Stimulated activated naive B cell treated with anti-CD40 and anti-IgM and Interleukin-4, amounts not matched to agents 10 μg/mL and 1 μg/mL and 100 μg/mL, for 72 hours (primary cell): ENCODE results near the gene YY1.
"Not testable (repeated sequence)": the region's sequence is repeated elsewhere in the genome, so short reads cannot be mapped to it uniquely, and the experiment has no call there.

Source experiments
- ATAC-seq, 2 donors: fragments of 150-1000 bp; cut with Tn5 transposase; replicated peaks; 2 replicates each; pipeline ENCODE4 v1.10.0; 2021; ENCODE audit warnings: moderate library complexity in 1 of 2
- DNase-seq: peaks from one replicate; pipeline ENCODE4 v3.0.0; 2021
- H3K27ac Mint-ChIP-seq: one replicate; pipeline ENCODE4 v1.8.0; 2022; ENCODE audit warnings: mild to moderate bottlenecking, mixed read lengths
- H3K27me3 Mint-ChIP-seq, 2 donors: one replicate each; pipeline ENCODE4 v1.8.0; 2022; ENCODE audit warnings: mixed read lengths in 2 of 2
- H3K36me3 Mint-ChIP-seq, 2 donors: one replicate each; pipeline ENCODE4 v1.8.0; 2022; ENCODE audit warnings: mixed read lengths in 2 of 2, mild to moderate bottlenecking in 1 of 2
- H3K4me1 Mint-ChIP-seq, 2 donors: one replicate each; pipeline ENCODE4 v1.8.0; 2022; ENCODE audit warnings: mixed read lengths in 2 of 2, mild to moderate bottlenecking in 1 of 2
- H3K4me3 Mint-ChIP-seq, 2 donors: one replicate each; pipeline ENCODE4 v1.8.0; 2022; ENCODE audit warnings: mild to moderate bottlenecking in 2 of 2, mixed read lengths in 2 of 2, moderate library complexity in 1 of 2
- H3K9me3 Mint-ChIP-seq, 2 donors: one replicate each; pipeline ENCODE4 v1.8.0; 2022; ENCODE audit warnings: mixed read lengths in 2 of 2, mild to moderate bottlenecking in 1 of 2

YY1 gene

GRCh38 chr14:100238419-100239210 is at the start of gene YY1:
Gene YY1, plus strand, starts transcription at chr14:100239144. Its CDS starts 101 bp downstream, at chr14:100239245.
- ATAC-seq: peak; percentile 87 to 89
- no peaks in the 10 kb centered on the region for H3K27me3 Mint-ChIP-seq
- peaks cover 29 to 63% of the 10 kb centered on the region in 2 donors for H3K4me1 Mint-ChIP-seq
- peak within 1 kb of the TSS; percentile 96 for H3K27ac Mint-ChIP-seq
- H3K4me3 Mint-ChIP-seq: peak within 1 kb of the TSS; percentile 90 to 93
- DNase-seq: peak; percentile 99
- H3K36me3 Mint-ChIP-seq: peaks cover 30 to 54% of the 10 kb centered on the region in 2 donors
- H3K9me3 Mint-ChIP-seq: no peaks in the 10 kb centered on the region

- DNase-seq (no peak), ATAC-seq (no peak)
- Mint-ChIP-seq H3K9me3 (no peaks in the 10 kb centered on the region), H3K4me1 (peaks cover 10 to 20% of the 10 kb centered on the region in 2 donors), H3K27ac (no peak overlapping the region), H3K36me3 (no peaks in the 10 kb centered on the region), H3K27me3 (no peaks in the 10 kb centered on the region), H3K4me3 (no peak overlapping the region)
These were observed 48.8 kb upstream of the YY1 start for GRCh38 chr14:100190126-100190525.

GRCh38 chr14:100191584-100192249 is 47.2 kb upstream of the YY1 start:
- Mint-ChIP-seq H3K36me3 (no peaks in the 10 kb centered on the region), H3K27me3 (no peaks in the 10 kb centered on the region), H3K27ac (peak overlapping the region; percentile 96), H3K9me3 (no peaks in the 10 kb centered on the region), H3K4me3 (peak overlapping the region in 1 of 2 donors; percentile 84), H3K4me1 (peaks cover 10 to 20% of the 10 kb centered on the region in 2 donors)
- DNase-seq (no peak), ATAC-seq (no peak)

GRCh38 chr14:100192250-100192671 is 46.7 kb upstream of the YY1 start:
- Mint-ChIP-seq H3K4me1 (peaks cover 10 to 20% of the 10 kb centered on the region in 2 donors), H3K27me3 (no peaks in the 10 kb centered on the region), H3K9me3 (no peaks in the 10 kb centered on the region), H3K27ac (peak overlapping the region; percentile 96), H3K36me3 (no peaks in the 10 kb centered on the region), H3K4me3 (peak overlapping the region; percentile 81 to 84)
- ATAC-seq: no peak
- peak; percentile 7 for DNase-seq

- Mint-ChIP-seq H3K4me3 (peak overlapping the region; percentile 81 to 84), H3K36me3 (no peaks in the 10 kb centered on the region), H3K27ac (peak overlapping the region; percentile 96), H3K9me3 (no peaks in the 10 kb centered on the region), H3K4me1 (peaks cover 10 to 20% of the 10 kb centered on the region in 2 donors), H3K27me3 (no peaks in the 10 kb centered on the region)
- ATAC-seq (peak; percentile 98 to 99), DNase-seq (peak; percentile 100)
These were observed 46.1 kb upstream of the YY1 start for GRCh38 chr14:100192672-100193416.

GRCh38 chr14:100193417-100194357 is 45.3 kb upstream of the YY1 start:
- DNase-seq (no peak), ATAC-seq (peak; percentile 22 to 24)
- H3K27ac Mint-ChIP-seq: peak overlapping the region; percentile 88
- H3K4me1 Mint-ChIP-seq: peaks cover 10 to 20% of the 10 kb centered on the region in 2 donors
- no peaks in the 10 kb centered on the region for H3K27me3 Mint-ChIP-seq
- H3K9me3 Mint-ChIP-seq: no peaks in the 10 kb centered on the region
- no peaks in the 10 kb centered on the region for H3K36me3 Mint-ChIP-seq
- H3K4me3 Mint-ChIP-seq: peak overlapping the region; percentile 81 to 84

- Mint-ChIP-seq H3K4me3 (no peak overlapping the region), H3K36me3 (no peaks in the 10 kb centered on the region), H3K4me1 (peaks cover 0 to under 1% of the 10 kb centered on the region in 2 donors), H3K9me3 (no peaks in the 10 kb centered on the region), H3K27me3 (no peaks in the 10 kb centered on the region), H3K27ac (no peak overlapping the region)
- DNase-seq (no peak), ATAC-seq (no peak)
These were observed 39.6 kb upstream of the YY1 start for GRCh38 chr14:100199240-100199860.

GRCh38 chr14:100200311-100200710 is 38.6 kb upstream of the YY1 start:
- Mint-ChIP-seq H3K36me3 (no peaks in the 10 kb centered on the region), H3K27me3 (no peaks in the 10 kb centered on the region), H3K4me3 (no peak overlapping the region), H3K27ac (no peak overlapping the region), H3K9me3 (no peaks in the 10 kb centered on the region), H3K4me1 (no peaks in the 10 kb centered on the region)
- no peak for DNase-seq
- ATAC-seq: no peak

GRCh38 chr14:100201701-100202100 is 37.2 kb upstream of the YY1 start:
- Mint-ChIP-seq H3K4me1 (no peaks in the 10 kb centered on the region), H3K36me3 (no peaks in the 10 kb centered on the region), H3K27ac (no peak overlapping the region), H3K9me3 (no peaks in the 10 kb centered on the region), H3K4me3 (no peak overlapping the region), H3K27me3 (no peaks in the 10 kb centered on the region)
- no peak for ATAC-seq
- DNase-seq: no peak

- Mint-ChIP-seq H3K4me3 (no peak overlapping the region), H3K27ac (no peak overlapping the region), H3K4me1 (no peaks in the 10 kb centered on the region), H3K27me3 (no peaks in the 10 kb centered on the region), H3K9me3 (peaks cover 0 to 2% of the 10 kb centered on the region in 2 donors), H3K36me3 (no peaks in the 10 kb centered on the region)
- DNase-seq (no peak), ATAC-seq (no peak)
These were observed 36.2 kb upstream of the YY1 start for GRCh38 chr14:100202712-100203111.

GRCh38 chr14:100203146-100203545 is 35.8 kb upstream of the YY1 start:
- DNase-seq (no peak), ATAC-seq (no peak)
- Mint-ChIP-seq H3K4me3 (no peak overlapping the region), H3K27ac (no peak overlapping the region), H3K9me3 (peaks cover 0 to 2% of the 10 kb centered on the region in 2 donors), H3K27me3 (no peaks in the 10 kb centered on the region), H3K4me1 (no peaks in the 10 kb centered on the region), H3K36me3 (no peaks in the 10 kb centered on the region)

- no peaks in the 10 kb centered on the region for H3K4me1 Mint-ChIP-seq
- ATAC-seq (no peak), DNase-seq (no peak)
- H3K4me3 Mint-ChIP-seq: no peak overlapping the region
- no peaks in the 10 kb centered on the region for H3K36me3 Mint-ChIP-seq
- no peaks in the 10 kb centered on the region for H3K27me3 Mint-ChIP-seq
- H3K9me3 Mint-ChIP-seq: peaks cover 0 to 2% of the 10 kb centered on the region in 2 donors
- no peak overlapping the region for H3K27ac Mint-ChIP-seq
These were observed 34.7 kb upstream of the YY1 start for GRCh38 chr14:100203962-100204834.

GRCh38 chr14:100204835-100205167 is 34.1 kb upstream of the YY1 start:
- not testable (repeated sequence) for H3K4me3 Mint-ChIP-seq, H3K27ac Mint-ChIP-seq, ATAC-seq, H3K4me1 Mint-ChIP-seq, H3K9me3 Mint-ChIP-seq, H3K27me3 Mint-ChIP-seq, DNase-seq, H3K36me3 Mint-ChIP-seq
